Measurements from ENCODE around the gene AATK. TPM values are rescaled to one million over a fixed set of nuclear protein-coding genes. Genes with fewer than 3 reads are reported as not detected.

The AATK gene
- total and polyA plus RNA-seq, 10 donors, result 2.5 to 69.5 (median 20.1) TPM

DNA sequence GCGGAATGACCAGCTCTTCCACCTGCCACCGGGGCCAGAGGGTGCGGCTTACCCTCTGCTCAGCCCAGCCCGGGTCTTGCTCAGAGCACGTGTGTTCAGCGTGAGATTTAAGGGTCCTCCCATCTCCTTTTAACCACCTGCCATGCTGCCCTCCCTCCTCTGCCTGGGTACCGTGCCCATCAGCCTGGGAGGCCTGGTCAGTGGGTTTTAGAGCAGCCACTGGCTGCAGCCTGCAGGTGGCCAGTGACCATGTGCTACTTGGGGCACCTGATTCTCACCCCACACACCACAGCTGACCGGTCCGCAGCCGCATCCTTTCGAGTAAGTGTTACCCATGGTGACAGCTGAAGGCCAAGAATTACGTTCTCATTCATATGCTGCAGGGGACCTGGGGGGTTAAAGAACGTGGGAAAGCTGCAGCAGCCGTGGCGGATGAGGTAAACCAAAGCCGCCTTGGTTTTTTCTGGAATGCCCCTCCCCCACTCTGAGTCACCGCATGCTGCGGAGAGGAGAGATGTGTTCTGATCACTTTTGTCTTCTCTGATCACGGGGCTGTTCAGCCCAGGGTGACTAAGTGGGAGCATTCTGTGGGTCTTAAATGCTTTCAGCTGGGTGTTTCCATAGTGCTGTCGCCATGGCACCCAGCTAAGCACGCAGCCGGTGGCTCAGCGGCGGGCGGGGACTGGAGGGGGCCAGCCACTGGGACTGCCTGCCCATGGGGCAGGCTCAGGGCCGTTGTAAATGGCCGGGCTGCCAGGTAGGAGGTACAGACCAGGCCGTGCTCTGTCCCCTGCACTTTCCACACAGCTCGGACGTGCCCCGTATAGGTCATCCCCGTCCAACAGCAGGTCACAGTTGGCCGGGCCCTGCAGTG, 71.3 kb downstream of the AATK start:
- peak overlapping the region in 5 of 8 donors; percentile 8 to 41 (median 26) for H3K27ac ChIP-seq
- H3K4me1 ChIP-seq, result peaks cover 9 to 60% (median 30%) of the 10 kb centered on the region in 6 donors
- TF ChIP-seq POLR2A (IDR thresholded peaks at IDR 0.05), result no peak
- TF ChIP-seq, protein P1, sequence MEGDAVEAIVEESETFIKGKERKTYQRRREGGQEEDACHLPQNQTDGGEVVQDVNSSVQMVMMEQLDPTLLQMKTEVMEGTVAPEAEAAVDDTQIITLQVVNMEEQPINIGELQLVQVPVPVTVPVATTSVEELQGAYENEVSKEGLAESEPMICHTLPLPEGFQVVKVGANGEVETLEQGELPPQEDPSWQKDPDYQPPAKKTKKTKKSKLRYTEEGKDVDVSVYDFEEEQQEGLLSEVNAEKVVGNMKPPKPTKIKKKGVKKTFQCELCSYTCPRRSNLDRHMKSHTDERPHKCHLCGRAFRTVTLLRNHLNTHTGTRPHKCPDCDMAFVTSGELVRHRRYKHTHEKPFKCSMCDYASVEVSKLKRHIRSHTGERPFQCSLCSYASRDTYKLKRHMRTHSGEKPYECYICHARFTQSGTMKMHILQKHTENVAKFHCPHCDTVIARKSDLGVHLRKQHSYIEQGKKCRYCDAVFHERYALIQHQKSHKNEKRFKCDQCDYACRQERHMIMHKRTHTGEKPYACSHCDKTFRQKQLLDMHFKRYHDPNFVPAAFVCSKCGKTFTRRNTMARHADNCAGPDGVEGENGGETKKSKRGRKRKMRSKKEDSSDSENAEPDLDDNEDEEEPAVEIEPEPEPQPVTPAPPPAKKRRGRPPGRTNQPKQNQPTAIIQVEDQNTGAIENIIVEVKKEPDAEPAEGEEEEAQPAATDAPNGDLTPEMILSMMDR (IDR thresholded peaks at IDR 0.05 in 8 of 11, conservative IDR thresholded peaks at IDR 0.05 in 3 of 11), result no peak
- TF ChIP-seq POLR2AphosphoS5 (IDR thresholded peaks at IDR 0.05), result peak in 2 of 3 donors; percentile 26 to 36
- no peak for DNase-seq
- H3K9me3 ChIP-seq, result no peaks in the 10 kb centered on the region
- peak overlapping the region in 1 of 8 donors; percentile 11 for H3K4me3 ChIP-seq
- WGBS, 5 donors, result 54 to 72% (median 66%) methylated on average over 22 to 33 of the region's 33 CpGs
- H3K27me3 ChIP-seq (replicated peaks in 1 of 7), result peaks cover 0 to 31% (median 0%) of the 10 kb centered on the region in 7 donors
- intact Hi-C loops (cut with DNase I; ENCODE audit: low total_unique reads), result loop anchor here (10.0 kb wide), 2 partner anchors 70 to 100 kb away; partner anchors contain the start of gene CHMP6
- peaks cover 0 to under 1% (median 0%) of the 10 kb centered on the region in 6 donors for H3K36me3 ChIP-seq

DNA sequence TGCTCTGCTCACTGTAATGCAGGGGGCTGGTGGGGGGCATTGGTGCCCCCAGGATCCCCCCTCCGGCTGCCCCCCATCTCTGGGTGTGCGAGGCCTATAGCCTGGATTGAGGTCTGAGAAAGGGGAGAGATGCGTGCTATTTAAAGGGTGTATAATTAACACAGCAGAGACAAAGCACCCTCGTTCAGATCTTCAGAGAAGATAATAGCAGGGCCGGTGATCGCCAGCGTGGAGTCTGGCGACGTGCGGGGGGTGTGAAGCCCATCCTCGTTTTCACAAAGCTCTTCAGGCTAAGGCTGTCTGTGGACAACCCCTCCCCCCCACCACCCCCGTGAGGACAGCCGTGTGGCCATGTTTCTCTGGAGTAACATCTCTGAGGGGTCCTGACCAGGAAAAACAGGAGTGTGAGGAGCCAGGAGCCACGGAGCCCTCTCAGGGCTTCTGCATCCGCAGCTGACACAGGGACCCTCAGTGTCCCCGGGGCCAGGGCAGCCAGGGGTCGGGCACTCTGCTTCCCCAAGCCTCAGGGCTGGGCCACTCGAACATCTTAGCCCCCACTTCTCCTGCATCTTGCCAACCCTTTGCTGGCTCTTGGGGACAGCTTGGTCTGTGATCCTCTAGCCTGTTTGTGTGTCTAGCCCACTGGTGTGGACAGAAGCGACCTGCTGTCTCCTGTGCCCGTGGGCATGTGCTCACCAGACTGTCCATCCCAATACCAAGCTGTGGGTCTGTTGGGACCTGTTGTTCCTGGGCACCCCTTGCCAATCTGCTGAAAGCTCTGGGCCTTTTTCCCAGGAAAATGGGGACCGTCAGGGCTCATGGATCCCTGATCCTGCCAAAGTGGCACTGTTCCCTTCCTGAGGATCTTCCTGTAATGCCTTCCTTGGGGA, 72.2 kb downstream of the AATK start:
- Histone ChIP-seq H3K27me3 (replicated peaks in 1 of 7) (peaks cover 0 to 24% (median 0%) of the 10 kb centered on the region in 7 donors), H3K36me3 (peaks cover 0 to 3% (median 0%) of the 10 kb centered on the region in 6 donors), H3K4me1 (peaks cover 9 to 63% (median 30%) of the 10 kb centered on the region in 6 donors), H3K4me3 (no peak overlapping the region), H3K9me3 (no peaks in the 10 kb centered on the region), H3K27ac (peak overlapping the region in 2 of 8 donors; percentile 21 to 41)
- no peak for DNase-seq
- WGBS, 5 donors, result 81 to 89% (median 85%) methylated on average over 17 to 21 of the region's 21 CpGs
- intact Hi-C loops (cut with DNase I; ENCODE audit: low total_unique reads), result loop anchor here (10.0 kb wide), 2 partner anchors 69 to 99 kb away; partner anchors contain the start of gene CHMP6
- no peak for TF ChIP-seq POLR2AphosphoS5 (IDR thresholded peaks at IDR 0.05)
- no peak for TF ChIP-seq POLR2A (IDR thresholded peaks at IDR 0.05)
- TF ChIP-seq, protein P1 (IDR thresholded peaks at IDR 0.05 in 8 of 11, conservative IDR thresholded peaks at IDR 0.05 in 3 of 11), result no peak

DNA sequence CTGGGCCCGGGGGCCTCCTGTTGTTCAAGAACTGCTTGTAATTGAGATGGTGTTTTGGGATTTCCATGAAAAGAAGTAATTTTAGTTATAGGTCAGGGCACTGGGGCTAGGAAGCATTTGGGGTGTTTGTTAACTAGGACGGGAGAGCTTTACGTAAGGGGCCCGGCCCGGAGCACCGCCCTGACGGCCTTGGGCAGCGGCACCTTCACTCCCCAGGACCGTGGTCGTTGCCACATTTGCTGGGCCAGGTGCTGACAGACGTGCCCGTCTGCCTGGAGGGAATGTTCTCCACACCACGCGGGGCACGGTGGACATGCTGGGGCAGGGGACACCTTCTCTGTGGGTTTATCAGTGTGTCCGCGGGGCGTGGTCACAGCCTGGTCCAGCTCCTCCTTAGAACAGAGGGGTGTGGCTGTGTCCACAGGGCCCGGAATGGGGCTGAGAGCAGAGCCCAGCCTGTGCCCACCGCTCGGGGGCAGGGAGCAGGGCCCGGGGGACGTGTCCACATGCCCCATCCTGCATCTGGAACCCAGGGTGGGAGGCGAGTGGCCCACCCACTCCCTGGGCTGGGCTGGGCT, 73.4 kb downstream of the AATK start:
- DNase-seq, result no peak
- WGBS, 5 donors, result 92 to 94% (median 93%) methylated on average over 11 to 24 of the region's 24 CpGs
- TF ChIP-seq POLR2AphosphoS5 (IDR thresholded peaks at IDR 0.05) (no peak), POLR2A (IDR thresholded peaks at IDR 0.05) (no peak)
- TF ChIP-seq, protein P1 (IDR thresholded peaks at IDR 0.05 in 8 of 11, conservative IDR thresholded peaks at IDR 0.05 in 3 of 11), result no peak
- Histone ChIP-seq H3K27me3 (replicated peaks in 1 of 7) (peaks cover 0 to 16% (median 0%) of the 10 kb centered on the region in 7 donors), H3K27ac (no peak overlapping the region), H3K4me1 (peaks cover 9 to 52% (median 27%) of the 10 kb centered on the region in 6 donors), H3K9me3 (no peaks in the 10 kb centered on the region), H3K36me3 (peaks cover 0 to 15% (median 0%) of the 10 kb centered on the region in 6 donors), H3K4me3 (no peak overlapping the region)
- intact Hi-C loops (cut with DNase I; ENCODE audit: low total_unique reads), result loop anchor here (10.0 kb wide), 2 partner anchors 68 to 98 kb away; partner anchors contain the start of gene CHMP6
